ENCODE results near the gene ANO9. TPM values are rescaled to one million over a fixed set of nuclear protein-coding genes. Genes with fewer than 3 reads are reported as not detected.

ANO9 gene
- total and polyA plus RNA-seq, 4 experiments from 2014 or later, result 9.4 to 123 (median 67.8) TPM

DNA sequence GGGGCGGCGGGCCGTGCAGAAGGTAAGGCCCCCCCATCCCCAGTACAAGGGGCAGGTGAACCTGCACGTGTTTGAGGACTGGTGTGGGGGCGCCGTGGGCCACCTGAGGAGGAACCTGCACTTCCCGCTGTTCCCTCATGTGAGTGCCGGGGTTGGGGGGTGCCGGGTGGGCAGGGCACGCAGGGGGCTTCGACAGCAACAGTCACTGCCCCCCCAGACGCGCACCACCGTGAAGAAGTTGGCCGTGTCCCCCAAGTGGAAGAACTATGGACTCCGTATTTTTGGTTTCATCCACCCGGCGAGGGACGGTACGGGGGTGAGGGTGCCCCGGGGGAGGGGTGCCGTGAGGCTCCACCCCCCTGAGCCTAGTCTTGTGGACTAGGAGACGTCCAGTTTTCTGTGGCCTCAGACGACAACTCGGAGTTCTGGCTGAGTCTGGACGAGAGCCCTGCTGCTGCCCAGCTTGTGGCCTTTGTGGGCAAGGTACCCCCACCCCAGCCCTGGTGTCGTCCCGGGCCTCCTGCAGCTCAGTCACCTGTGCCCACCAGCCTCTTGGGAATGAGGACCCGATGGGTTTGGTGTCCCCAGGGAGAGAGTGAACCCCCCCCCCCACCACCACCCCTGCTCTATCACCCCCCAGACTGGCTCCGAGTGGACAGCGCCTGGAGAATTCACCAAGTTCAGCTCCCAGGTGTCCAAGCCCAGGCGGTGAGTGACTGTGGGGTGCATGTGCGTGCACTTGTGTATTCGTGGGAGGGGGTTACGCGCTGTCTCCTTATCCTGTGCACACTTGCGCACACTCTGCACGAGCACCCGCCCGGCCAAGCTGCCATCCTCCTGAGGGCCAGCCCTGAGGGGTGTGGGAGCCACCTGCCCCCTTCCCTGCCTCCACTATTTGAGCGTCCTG is 68.7 kb downstream of the ANO9 start:
- Mint-ChIP-seq H3K27ac (no peak overlapping the region), H3K9me3 (peaks cover 0 to 1% (median 0%) of the 10 kb centered on the region in 8 donors), H3K4me3 (no peak overlapping the region), H3K27me3 (peaks cover 3 to 9% of the 10 kb centered on the region in 2 donors), H3K36me3 (no peaks in the 10 kb centered on the region), H3K4me1 (peaks cover 4 to 13% (median 8%) of the 10 kb centered on the region in 4 donors)
- peaks cover 11% of the 10 kb centered on the region for H3K4me1 ChIP-seq (ENCODE audit: insufficient read depth, low read length)
- intact Hi-C loops (cut with micrococcal nuclease), result no loop called here
- peak in 1 of 5 donors; percentile 23 for DNase-seq
- ChIA-PET POLR2A (ENCODE audit: partially characterized antibody) (no interaction called here), CTCF (ENCODE audit: partially characterized antibody) (no interaction called here)
- no peak overlapping the region for H3K27ac ChIP-seq (ENCODE audit: low read depth, low read length)
- H3K36me3 ChIP-seq (ENCODE audit: insufficient read depth, low read length), result no peaks in the 10 kb centered on the region
- peaks cover 6% of the 10 kb centered on the region for H3K27me3 ChIP-seq (ENCODE audit: insufficient read depth, low read length)
- no peak overlapping the region for H3K4me3 ChIP-seq (ENCODE audit: low read length in 2 of 2)
- H3K9me3 ChIP-seq (ENCODE audit: control insufficient read depth in 1 of 2, low read length in 2 of 2), result no peaks in the 10 kb centered on the region

DNA sequence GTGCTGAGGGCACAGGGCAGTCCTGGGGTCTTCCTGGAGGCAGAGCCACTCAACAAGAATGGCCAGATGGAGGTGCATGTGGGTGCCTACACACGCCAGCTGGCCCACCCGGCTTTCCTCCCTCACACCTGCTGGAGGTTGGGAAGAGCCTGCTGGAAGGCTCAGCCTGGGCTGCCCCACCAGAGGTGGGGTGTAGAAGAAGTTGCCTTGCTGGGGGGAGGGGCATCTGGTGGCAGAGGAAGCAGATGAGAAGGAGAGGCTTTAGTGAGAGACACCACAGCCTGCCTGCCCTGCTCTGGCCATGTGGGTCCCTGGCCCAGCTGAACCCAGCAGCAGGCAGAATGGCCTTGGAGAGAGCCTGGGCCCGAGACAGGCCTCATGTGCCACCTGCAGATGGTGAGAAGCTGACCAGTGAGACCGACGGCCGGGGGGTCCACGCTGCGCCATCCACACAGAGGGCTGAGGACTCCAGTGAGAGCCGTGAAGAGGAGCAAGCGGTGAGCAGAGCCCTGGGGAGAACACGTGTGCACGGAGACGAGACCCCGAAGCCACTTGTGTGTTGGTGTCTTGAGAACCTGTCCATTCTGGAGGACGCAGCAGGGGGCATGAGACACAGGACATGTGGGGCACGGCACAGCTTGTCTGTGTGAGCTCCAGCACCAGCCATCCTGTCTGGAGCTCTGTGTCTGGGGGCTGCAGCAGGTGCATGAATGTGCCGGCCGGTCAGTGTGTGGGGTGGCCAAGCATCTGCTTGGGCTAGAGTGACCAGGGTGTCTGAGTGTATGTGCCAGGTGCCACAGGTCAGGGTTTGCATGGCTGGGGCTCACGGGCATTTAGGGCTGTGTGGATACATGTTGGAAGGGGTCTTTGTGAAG is 69.9 kb downstream of the ANO9 start:
- CTCF ChIA-PET (ENCODE audit: partially characterized antibody), result interaction anchor here (0.9 kb wide), 1 partner anchor 10 kb away, joined by 3 read pairs; no protein-coding TSS in a partner anchor
- no peaks in the 10 kb centered on the region for H3K9me3 ChIP-seq (ENCODE audit: control insufficient read depth in 1 of 2, low read length in 2 of 2)
- peaks cover 16% of the 10 kb centered on the region for H3K27me3 ChIP-seq (ENCODE audit: insufficient read depth, low read length)
- H3K36me3 ChIP-seq (ENCODE audit: insufficient read depth, low read length), result no peaks in the 10 kb centered on the region
- H3K27ac Mint-ChIP-seq, result peak overlapping the region in 3 of 7 donors; percentile 13 to 63 (median 29)
- POLR2A ChIA-PET (ENCODE audit: partially characterized antibody), result interaction anchor here (1.2 kb wide), 1 partner anchor 45 kb away, joined by 3 read pairs; no protein-coding TSS in a partner anchor
- peaks cover 12% of the 10 kb centered on the region for H3K4me1 ChIP-seq (ENCODE audit: insufficient read depth, low read length)
- H3K4me1 Mint-ChIP-seq, result peaks cover 5 to 22% (median 11%) of the 10 kb centered on the region in 4 donors
- no peak for DNase-seq
- no peak overlapping the region for H3K27ac ChIP-seq (ENCODE audit: low read depth, low read length)
- H3K27me3 Mint-ChIP-seq, result peaks cover 12 to 19% of the 10 kb centered on the region in 2 donors
- peaks cover 0 to 5% of the 10 kb centered on the region in 2 donors for H3K36me3 Mint-ChIP-seq
- peaks cover 0 to 1% (median 0%) of the 10 kb centered on the region in 8 donors for H3K9me3 Mint-ChIP-seq
- H3K4me3 Mint-ChIP-seq, result no peak overlapping the region
- intact Hi-C loops (cut with micrococcal nuclease), result no loop called here
- H3K4me3 ChIP-seq (ENCODE audit: low read length in 2 of 2), result no peak overlapping the region

GRCh38 chr11:371051-371450 is 70.8 kb downstream of the ANO9 start:
- peaks cover 17 to 25% of the 10 kb centered on the region in 2 donors for H3K27me3 Mint-ChIP-seq
- ChIA-PET CTCF (ENCODE audit: partially characterized antibody) (interaction anchor here (0.9 kb wide), 1 partner anchor 9 kb away, joined by 3 read pairs; no protein-coding TSS in a partner anchor), POLR2A (ENCODE audit: partially characterized antibody) (interaction anchor here (1.2 kb wide), 1 partner anchor 46 kb away, joined by 3 read pairs; no protein-coding TSS in a partner anchor)
- H3K9me3 ChIP-seq (ENCODE audit: control insufficient read depth in 1 of 2, low read length in 2 of 2), result no peaks in the 10 kb centered on the region
- no peak for DNase-seq
- peaks cover 12% of the 10 kb centered on the region for H3K4me1 ChIP-seq (ENCODE audit: insufficient read depth, low read length)
- intact Hi-C loops (cut with micrococcal nuclease), result no loop called here
- H3K27ac ChIP-seq (ENCODE audit: low read depth, low read length), result no peak overlapping the region
- H3K4me3 ChIP-seq (ENCODE audit: low read length in 2 of 2), result no peak overlapping the region
- H3K4me3 Mint-ChIP-seq, result peak overlapping the region in 3 of 8 donors; percentile 21 to 77 (median 36)
- H3K36me3 ChIP-seq (ENCODE audit: insufficient read depth, low read length), result no peaks in the 10 kb centered on the region
- peaks cover 0 to 1% (median 0%) of the 10 kb centered on the region in 8 donors for H3K9me3 Mint-ChIP-seq
- H3K36me3 Mint-ChIP-seq, result peaks cover 0 to 5% of the 10 kb centered on the region in 2 donors
- peaks cover 22% of the 10 kb centered on the region for H3K27me3 ChIP-seq (ENCODE audit: insufficient read depth, low read length)
- peak overlapping the region in 2 of 7 donors; percentile 29 to 64 for H3K27ac Mint-ChIP-seq
- H3K4me1 Mint-ChIP-seq, result peaks cover 5 to 22% (median 11%) of the 10 kb centered on the region in 4 donors

- Mint-ChIP-seq H3K36me3 (peaks cover 0 to 5% of the 10 kb centered on the region in 2 donors), H3K27me3 (peaks cover 18 to 27% of the 10 kb centered on the region in 2 donors), H3K9me3 (peaks cover 0 to 1% (median 0%) of the 10 kb centered on the region in 8 donors), H3K4me1 (peaks cover 5 to 22% (median 11%) of the 10 kb centered on the region in 4 donors), H3K27ac (peak overlapping the region in 3 of 7 donors; percentile 36 to 64 (median 59)), H3K4me3 (peak overlapping the region; percentile 44 to 77 (median 58))
- H3K27me3 ChIP-seq (ENCODE audit: insufficient read depth, low read length), result peaks cover 22% of the 10 kb centered on the region
- no peaks in the 10 kb centered on the region for H3K9me3 ChIP-seq (ENCODE audit: control insufficient read depth in 1 of 2, low read length in 2 of 2)
- peaks cover 12% of the 10 kb centered on the region for H3K4me1 ChIP-seq (ENCODE audit: insufficient read depth, low read length)
- H3K27ac ChIP-seq (ENCODE audit: low read depth, low read length), result no peak overlapping the region
- POLR2A ChIA-PET (ENCODE audit: partially characterized antibody), result interaction anchor here (1.0 to 1.2 kb wide), 2 partner anchors 47 to 163 kb away, joined by 3 read pairs; partner anchors contain the start of genes BET1L and RIC8A
- no peaks in the 10 kb centered on the region for H3K36me3 ChIP-seq (ENCODE audit: insufficient read depth, low read length)
- H3K4me3 ChIP-seq (ENCODE audit: low read length in 2 of 2), result no peak overlapping the region
- CTCF ChIA-PET (ENCODE audit: partially characterized antibody), result interaction anchor here (0.9 kb wide), 1 partner anchor 9 kb away, joined by 3 read pairs; no protein-coding TSS in a partner anchor
- intact Hi-C loops (cut with micrococcal nuclease), result no loop called here
- DNase-seq, result no peak
Measured at GRCh38 chr11:370070-370941, 71.5 kb downstream of the ANO9 start.

DNA sequence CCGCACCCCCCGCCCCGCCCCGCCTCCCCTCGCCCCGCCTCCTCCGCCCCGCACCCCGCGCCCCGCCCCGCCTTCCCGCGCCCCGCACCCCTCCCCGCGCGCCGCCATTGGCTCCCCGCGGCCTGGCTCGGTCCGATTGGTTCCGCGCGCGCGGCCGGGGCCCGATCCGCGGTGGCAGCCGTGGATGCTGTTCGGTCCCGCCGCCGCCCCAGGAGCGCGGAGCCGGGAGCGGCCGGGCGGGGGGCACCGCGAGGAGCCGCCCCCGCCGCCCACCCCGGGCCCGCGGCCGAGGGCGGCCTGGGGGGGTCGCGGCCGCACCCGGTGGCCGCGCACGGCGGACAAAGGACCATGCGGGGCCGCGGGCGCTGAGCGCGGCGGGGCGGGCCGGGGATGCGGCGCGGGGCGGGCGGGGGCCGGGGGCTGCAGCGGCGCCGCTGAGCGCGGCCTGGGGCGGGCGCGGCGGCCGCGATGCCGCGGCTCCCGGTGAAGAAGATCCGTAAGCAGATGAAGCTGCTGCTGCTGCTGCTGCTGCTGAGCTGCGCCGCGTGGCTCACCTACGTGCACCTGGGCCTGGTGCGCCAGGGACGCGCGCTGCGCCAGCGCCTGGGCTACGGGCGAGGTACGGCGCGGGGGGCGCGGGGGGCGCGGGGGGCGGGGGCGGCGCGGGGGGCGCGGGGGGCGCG is 72.3 kb downstream of the ANO9 start, which contains the start of gene B4GALNT4:
TSS of gene B4GALNT4 (plus strand) at position 164 of the 683 bp plus-strand sequence. CDS start at position 469, 305 bp downstream.
- Histone ChIP-seq H3K27me3 (ENCODE audit: insufficient read depth, low read length) (peaks cover 22% of the 10 kb centered on the region), H3K4me3 (ENCODE audit: low read length in 2 of 2) (no peak within 1 kb of the TSS), H3K4me1 (ENCODE audit: insufficient read depth, low read length) (peaks cover 15% of the 10 kb centered on the region), H3K27ac (ENCODE audit: low read depth, low read length) (no peak within 1 kb of the TSS), H3K9me3 (ENCODE audit: control insufficient read depth in 1 of 2, low read length in 2 of 2) (no peaks in the 10 kb centered on the region), H3K36me3 (ENCODE audit: insufficient read depth, low read length) (no peaks in the 10 kb centered on the region)
- peak in 3 of 5 donors; percentile 21 to 55 (median 33) for DNase-seq
- ChIA-PET CTCF (ENCODE audit: partially characterized antibody) (no interaction called here), POLR2A (ENCODE audit: partially characterized antibody) (interaction anchor here (1.0 kb wide), 2 partner anchors 137 to 162 kb away, joined by 3 read pairs; partner anchors contain the start of genes BET1L and RIC8A)
- H3K9me3 Mint-ChIP-seq, result peaks cover 0 to 3% (median 0%) of the 10 kb centered on the region in 8 donors
- peaks cover 18 to 27% of the 10 kb centered on the region in 2 donors for H3K27me3 Mint-ChIP-seq
- peaks cover 7 to 22% (median 13%) of the 10 kb centered on the region in 4 donors for H3K4me1 Mint-ChIP-seq
- H3K27ac Mint-ChIP-seq, result peak within 1 kb of the TSS in 5 of 7 donors; percentile 61 to 91 (median 67)
- H3K36me3 Mint-ChIP-seq, result peaks cover 0 to 5% of the 10 kb centered on the region in 2 donors
- intact Hi-C loops (cut with micrococcal nuclease), result no loop called here
- H3K4me3 Mint-ChIP-seq, result peak within 1 kb of the TSS; percentile 75 to 86 (median 81)
